HuH-7 (cell line): ENCODE data around the gene SECISBP2.
"Not testable (repeated sequence)": the region's sequence is repeated elsewhere in the genome, so short reads cannot be mapped to it uniquely, and the experiment has no call there.

ENCODE experiments used
- DNase-seq: peaks from one replicate; pipeline ENCODE4 v3.0.0; 2011; ENCODE audit warnings: low spot score

SECISBP2 gene

DNA sequence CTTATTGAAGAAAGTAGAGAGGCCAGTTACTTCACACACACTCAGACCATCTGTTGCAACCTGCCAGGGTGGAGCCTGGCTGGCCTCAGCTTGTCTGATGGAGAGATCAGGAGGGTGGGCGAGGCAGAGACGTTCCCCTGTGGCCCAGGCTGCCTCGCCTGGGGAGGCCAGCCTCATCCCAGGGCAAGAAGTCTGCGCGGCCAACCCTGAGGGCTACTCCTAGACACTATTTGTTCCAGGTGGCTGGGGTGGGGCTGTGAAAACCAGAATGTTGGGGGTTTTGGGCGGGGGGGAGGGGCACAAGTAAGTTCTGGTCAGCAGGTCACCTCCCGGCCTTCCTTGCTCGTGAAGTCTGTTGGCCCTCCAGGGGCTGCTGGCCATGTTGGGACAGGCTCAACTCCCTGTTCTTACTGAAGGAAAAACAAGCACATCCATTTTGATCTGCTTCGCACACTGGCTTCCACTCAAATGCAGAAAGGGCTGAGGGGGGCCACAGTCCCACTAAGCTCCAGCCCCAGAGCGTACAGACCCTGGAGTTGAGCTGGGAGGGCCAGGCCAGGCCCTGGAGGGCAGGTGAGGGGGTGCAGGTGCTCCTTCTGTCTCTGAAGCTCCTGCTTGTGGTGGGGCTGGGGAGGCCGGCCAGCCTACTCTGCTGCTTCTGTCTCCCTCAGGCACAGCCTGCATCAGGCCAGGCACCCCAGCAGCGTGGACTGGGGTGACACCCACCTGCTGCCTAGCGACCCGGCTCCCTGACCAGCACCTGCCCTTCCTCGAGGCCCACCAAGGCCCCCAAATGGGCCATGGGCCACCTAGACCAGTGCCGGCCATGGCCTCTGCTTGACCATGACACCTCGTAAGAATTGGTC lies 46.6 kb downstream of the SECISBP2 start:
- no peak for DNase-seq

DNA sequence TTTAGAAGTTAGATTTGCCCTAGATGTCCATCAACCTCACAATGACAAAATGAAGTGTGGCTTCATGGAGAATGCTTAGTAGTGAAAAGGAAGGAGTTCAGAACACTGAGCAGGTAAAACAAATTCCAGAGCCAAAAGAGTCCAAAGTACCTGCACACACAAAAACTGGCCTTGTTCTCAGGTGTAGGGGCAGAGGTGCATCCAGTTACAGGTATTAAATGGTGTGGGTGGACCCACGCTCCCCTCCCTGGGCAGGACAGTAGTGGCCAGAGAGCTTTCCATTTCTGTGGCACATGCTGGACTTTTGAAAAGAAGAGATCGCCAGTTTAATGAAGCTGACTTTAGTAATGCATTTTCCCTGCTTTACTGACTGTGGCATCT lies 47.2 kb downstream of the SECISBP2 start:
- DNase-seq: no peak

DNA sequence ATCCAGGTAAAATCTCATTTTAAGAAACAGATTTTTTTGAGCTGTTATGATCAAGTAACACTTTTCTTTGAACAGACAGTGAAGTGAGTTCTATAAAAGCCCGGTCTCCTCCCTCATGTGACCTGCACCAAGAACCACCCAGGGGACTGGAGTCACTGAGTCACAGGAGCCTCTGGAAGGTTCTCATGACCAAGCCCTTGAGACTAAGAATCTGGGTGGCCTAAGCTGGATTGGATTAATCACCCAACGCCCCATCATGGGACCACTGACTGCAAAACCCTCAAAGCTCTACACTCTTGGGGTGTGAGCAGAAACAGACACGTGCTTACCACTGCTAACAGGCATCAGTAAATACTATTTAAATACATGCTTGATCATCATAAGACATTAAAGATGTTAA lies 48.4 kb downstream of the SECISBP2 start:
- DNase-seq: no peak

DNA sequence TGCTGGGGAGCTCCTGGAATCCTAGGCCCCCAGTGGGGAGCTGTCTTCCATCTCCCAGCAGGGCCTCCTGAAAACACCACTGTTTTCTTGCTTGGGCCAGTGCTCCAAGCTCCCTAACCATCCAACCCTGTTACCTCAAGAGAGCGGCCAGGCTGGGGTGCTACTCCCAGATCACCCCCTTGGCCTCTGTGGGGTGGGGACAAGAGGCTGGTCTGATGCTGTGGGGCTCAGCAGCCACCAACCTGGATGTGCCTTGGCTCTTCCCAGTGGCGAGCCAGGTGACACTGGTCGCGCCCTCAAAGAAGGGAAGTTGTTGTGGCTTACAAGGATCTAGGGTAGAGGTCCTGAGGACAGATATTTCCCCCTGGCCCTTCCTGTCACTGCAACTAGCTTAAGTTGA lies 49.0 kb downstream of the SECISBP2 start:
- DNase-seq: no peak

GRCh38 chr9:89367726-89368437 lies 49.6 kb downstream of the SECISBP2 start:
- DNase-seq: no peak

GRCh38 chr9:89368550-89368949 lies 50.2 kb downstream of the SECISBP2 start:
- no peak for DNase-seq

- DNase-seq: no peak
Measured at GRCh38 chr9:89368978-89369377, 50.7 kb downstream of the SECISBP2 start.

- DNase-seq: no peak
Measured at GRCh38 chr9:89370593-89370992, 52.3 kb downstream of the SECISBP2 start.

DNA sequence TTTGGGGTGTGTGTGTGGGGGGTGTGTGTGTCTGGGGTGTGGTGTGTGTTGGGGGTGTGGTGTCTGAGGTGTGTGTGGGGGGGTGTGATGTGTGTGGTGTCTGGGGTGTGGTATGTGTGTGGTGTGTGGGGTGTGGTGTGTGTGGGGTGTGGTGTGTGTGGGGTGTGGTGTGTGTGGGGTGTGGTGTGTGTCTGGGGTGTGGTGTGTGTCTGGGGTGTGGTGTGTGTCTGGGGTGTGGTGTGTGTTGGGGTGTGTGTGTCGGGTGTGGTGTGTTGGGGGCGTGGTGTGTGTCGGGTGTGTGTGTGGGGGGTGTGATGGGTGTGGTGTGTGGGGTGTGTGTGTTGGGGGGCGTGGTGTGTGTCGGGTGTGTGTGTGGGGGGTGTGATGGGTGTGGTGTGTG lies 53.5 kb downstream of the SECISBP2 start:
- not testable (repeated sequence) for DNase-seq

GRCh38 chr9:89372230-89372816 lies 54.0 kb downstream of the SECISBP2 start:
- DNase-seq: peak; percentile 26

GRCh38 chr9:89372979-89373378 lies 54.7 kb downstream of the SECISBP2 start:
- no peak for DNase-seq

DNA sequence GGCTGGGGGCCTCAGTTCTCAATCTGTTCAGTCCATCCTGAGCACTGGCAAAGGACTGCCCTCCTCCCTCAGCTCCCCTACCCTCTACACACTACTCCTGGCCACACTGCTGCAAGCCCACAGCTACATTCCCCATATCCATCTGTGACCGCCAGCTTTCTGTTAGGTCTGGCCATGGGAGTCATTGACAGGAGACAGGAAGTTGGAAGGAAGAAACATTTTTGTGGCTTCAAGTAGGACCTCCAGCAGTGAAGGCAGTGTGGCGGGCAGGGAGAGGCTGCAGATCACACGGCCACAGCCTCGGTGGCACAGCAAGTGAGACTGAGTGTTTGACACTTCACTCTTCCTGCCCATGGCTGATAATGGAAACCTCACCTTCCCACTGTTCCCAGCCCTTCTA lies 55.9 kb downstream of the SECISBP2 start:
- DNase-seq: no peak

GRCh38 chr9:89375191-89375760 lies 57.0 kb downstream of the SECISBP2 start:
- no peak for DNase-seq

DNA sequence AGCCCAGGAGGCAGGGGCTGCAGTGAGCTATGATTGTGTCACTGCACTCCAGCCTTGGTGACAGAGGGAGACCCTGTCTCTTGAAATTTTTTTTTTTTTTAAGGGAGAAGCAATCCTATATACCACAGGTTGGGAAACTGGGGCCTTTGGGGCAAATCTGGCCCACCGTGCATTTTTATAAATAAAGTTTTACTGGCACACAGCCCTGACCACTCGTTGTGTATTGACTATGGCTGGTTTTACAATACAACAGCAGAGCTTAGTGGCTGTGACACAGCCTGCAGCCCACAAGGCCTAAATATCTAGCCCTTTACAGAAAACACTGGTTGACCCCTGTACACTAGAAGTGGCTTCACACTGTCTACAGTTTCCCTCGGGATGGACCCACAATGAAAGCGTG lies 58.0 kb downstream of the SECISBP2 start:
- no peak for DNase-seq

DNA sequence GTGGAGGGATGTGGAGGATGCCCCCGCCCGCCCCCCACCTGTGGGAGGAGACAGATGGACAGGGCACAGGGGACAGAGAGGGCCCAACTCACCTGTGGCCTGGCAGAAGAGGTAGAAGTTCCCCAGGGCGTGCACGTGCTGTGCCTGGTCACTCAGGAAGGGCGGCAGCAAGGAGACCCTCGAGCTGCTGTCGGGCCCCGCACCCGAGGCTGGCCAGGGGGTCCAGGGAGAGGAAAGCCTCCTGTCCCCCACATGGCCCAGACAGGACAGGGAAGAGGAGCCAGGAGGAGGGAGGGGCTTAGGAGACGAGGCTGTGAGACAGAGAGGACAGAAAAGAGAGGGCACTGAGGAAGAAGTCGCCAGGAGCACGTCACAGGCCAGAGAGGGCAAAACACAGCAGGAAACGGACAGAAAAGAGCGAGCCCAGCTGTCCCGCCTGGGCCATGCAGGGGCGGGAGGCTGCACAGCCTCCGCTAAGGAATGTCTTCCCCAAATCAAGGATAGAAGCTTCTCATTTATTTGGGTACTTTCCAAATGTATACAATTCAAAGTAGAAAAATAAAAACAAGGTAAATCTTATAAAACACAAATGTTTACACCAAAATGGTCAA lies 58.5 kb downstream of the SECISBP2 start:
- no peak for DNase-seq

DNA sequence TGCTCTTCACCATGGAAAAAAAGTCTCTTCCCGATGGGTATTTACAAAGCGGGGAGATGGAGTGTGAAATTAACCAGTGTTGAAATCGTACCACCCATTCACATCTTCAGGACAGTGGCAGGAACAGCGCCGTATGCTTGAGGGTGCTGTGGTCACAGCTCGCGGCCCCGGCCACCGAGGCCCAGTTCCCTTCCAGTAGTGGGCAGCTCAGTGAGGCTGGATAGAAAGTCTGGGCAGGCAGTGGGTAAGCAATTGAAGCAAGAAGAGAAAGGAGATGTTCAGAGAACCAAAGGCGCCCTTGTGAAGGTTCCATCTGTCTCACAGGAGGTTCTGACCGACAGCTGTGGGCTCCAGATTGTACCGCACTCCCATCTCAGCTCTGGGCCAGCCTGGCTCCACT lies 59.1 kb downstream of the SECISBP2 start:
- DNase-seq: no peak

- no peak for DNase-seq
Measured at GRCh38 chr9:89378541-89378940, 60.2 kb downstream of the SECISBP2 start.

- no peak for DNase-seq
Measured at GRCh38 chr9:89379031-89379430, 60.7 kb downstream of the SECISBP2 start.

DNA sequence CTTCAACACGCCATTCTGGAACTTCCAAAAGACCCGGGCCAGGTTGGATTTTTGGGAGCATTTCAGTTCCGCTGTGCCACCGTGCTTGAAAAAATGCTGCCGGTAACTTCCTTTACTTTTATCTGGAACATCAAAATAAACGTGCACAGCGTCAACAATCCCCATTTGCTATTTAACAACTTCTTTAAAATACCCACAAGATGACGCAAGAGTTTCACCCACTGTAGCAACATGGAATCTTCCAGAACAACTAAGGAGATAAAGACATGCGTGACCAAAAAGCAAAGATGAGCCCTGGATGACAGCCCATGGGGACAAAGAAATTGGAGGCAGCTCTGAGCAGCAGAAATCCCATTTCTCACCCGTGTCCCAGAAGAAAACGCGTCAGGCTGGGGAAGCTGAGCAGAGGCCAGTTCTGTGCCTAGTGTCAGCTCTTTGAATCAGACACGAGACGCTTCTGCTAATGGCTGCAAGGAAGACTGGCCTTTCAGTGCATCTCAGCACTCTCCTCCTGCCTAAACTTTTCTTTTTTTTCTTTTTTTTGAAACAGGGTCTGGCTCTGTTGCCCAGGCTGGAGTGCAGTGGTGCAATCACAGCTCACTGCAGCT lies 61.3 kb downstream of the SECISBP2 start:
- DNase-seq: no peak

DNA sequence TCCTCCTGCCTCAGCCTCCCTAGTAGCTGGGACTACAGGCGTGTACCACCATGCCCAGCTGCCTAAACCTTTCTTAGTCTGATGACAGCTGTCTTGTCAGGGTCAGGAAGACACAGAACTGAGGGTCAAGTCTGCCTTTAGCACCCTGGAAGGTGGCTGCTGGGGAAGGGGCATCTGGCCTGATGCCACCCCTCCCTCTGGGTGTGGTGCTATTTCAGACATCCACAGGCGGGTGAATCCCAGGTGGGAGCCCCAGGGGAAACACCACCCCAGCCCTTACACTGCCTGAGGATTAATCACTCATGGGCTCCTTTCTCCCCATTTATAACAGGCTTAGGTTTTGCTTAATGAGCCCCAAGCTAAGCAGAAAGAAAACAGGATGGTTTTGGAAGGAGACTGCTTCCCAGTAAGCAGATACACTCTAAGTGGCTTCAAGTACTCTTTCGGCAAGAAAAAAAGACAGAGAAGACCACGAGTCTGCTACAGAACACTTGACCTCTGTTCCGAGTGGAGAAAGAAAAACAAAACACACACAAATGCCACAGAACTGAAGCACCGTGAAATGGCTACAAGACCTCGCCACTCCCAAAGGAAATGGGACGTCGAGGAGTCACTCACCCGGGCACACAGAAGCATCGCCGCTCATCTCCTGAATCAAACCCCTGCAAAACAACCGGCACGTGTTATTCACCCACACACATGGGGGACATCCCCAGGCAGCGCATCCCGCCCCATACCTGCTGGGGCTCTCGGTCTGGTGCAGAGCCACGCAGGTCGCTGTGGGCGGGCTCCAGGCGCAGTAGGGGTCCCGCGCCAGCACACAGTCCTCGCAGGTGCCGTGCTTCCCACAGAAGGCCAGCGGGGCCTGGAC lies 62.4 kb downstream of the SECISBP2 start:
- DNase-seq: no peak

GRCh38 chr9:89381308-89381609 lies 63.0 kb downstream of the SECISBP2 start:
- no peak for DNase-seq
